Measurements from ENCODE around the gene ZNF611. TPM values are rescaled to one million over a fixed set of nuclear protein-coding genes. Genes with fewer than 3 reads are reported as not detected.
"Not testable (repeated sequence)": the region's sequence is repeated elsewhere in the genome, so short reads cannot be mapped to it uniquely, and the experiment has no call there.

The ZNF611 gene
- total and polyA plus RNA-seq, 10 of the 15 experiments (the other 5 are each of a cell fraction or from before 2014, with no cell fraction given): 1.4 to 16.8 (median 7.6) TPM

DNA sequence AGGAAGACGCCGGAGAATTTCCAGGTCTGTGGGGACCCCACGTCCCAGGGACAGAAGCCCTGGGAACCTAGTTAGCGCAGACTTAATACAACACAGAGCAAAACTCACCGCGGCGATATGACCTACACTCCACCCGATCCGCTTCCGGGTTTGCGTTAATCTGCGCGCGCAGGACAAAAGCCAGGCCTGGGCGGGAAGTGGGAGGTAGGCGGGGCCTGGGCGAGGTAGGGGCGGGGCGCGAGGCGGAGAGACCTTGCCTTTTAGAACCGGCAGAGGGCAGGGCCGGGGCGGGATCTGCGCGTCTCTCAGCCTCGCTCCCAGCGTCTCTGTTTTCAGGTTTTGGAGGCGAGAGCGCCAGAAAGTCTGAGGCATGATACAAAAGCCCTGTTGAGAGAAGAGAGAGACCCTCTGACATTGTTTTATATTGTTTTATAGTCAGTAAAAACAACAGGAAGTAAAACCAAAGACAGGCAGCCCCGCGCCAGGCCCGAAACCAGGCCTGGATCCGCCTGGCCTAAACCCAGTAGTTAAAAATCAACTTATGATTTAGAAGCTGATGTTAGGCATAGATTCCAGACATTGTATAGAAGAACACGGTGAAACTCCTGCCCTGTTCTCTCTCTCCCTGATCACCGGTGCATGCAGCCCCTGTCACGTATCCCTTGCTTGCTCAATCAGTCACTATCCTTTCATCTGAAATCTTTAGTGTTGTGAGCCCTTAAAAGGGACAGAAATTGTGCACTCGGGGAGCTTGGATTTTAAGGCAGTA is at the start of gene ZNF611 (continued):
- TF ChIP-seq RCOR1 (conservative IDR thresholded peaks at IDR 0.05; ENCODE audit: low read depth, low read length) (no peak), HDAC6 (IDR thresholded peaks at IDR 0.05; ENCODE audit: unreplicated experiment) (no peak), EGR1 (IDR thresholded peaks at IDR 0.05; ENCODE audit: borderline replicate concordance in 1 of 2, low read depth in 2 of 2, low read length in 2 of 2) (0 out of 3 replicates have a peak, but pooled peaks of 1 of the 2 experiments have one; percentile 4), NBN (IDR thresholded peaks at IDR 0.05) (no peak), BMI1 (IDR thresholded peaks at IDR 0.05; ENCODE audit: borderline replicate concordance) (no peak)

- H3K4me2 ChIP-seq (ENCODE audit: control insufficient read depth, insufficient read depth); FAIRE-seq; DNase-seq (ENCODE audit: low read depth, low spot score); BruUV-seq (replicated peaks); H4K20me1 ChIP-seq (ENCODE audit: control insufficient read depth, insufficient read depth); RAD21 ChIA-PET (ENCODE audit: unreplicated experiment); ATAC-seq; POLR2A ChIA-PET; H2AFZ ChIP-seq (ENCODE audit: control insufficient read depth, low read depth, low read length); CTCF ChIA-PET; H3K27me3 ChIP-seq (replicated peaks in 1 of 2; ENCODE audit: control insufficient read depth in 2 of 2, insufficient read depth in 2 of 2, low read length in 1 of 2); in situ Hi-C loops (cut with MboI); H3K9ac ChIP-seq (ENCODE audit: control insufficient read depth, insufficient read depth, low read length); intact Hi-C loops (cut with micrococcal nuclease; ENCODE audit: unreplicated experiment); SMC1A ChIA-PET (ENCODE audit: uncharacterized antibody, unreplicated experiment); H3K4me1 ChIP-seq (ENCODE audit: control insufficient read depth, insufficient read depth, low read length); H3K36me3 ChIP-seq (ENCODE audit: control insufficient read depth in 2 of 2, insufficient read depth in 2 of 2, low read length in 1 of 2); H3K9me3 ChIP-seq (replicated peaks; ENCODE audit: control insufficient read depth, insufficient read depth, low read length); H3K27ac ChIP-seq (ENCODE audit: control insufficient read depth, insufficient read depth); H3K4me3 ChIP-seq: not testable (repeated sequence)
- H3K79me2 ChIP-seq (ENCODE audit: control insufficient read depth, insufficient read depth, low read length): peaks cover 12% of the 10 kb centered on the region
- 100% methylated on average over 2 of the region's 2 CpGs for WGBS (ENCODE audit: insufficient coverage, insufficient replicate concordance, low lambda C conversion rate, missing lambda C conversion rate)
Measured at GRCh38 chr19:52782864-52783263, 48.0 kb upstream of the ZNF611 start.

DNA sequence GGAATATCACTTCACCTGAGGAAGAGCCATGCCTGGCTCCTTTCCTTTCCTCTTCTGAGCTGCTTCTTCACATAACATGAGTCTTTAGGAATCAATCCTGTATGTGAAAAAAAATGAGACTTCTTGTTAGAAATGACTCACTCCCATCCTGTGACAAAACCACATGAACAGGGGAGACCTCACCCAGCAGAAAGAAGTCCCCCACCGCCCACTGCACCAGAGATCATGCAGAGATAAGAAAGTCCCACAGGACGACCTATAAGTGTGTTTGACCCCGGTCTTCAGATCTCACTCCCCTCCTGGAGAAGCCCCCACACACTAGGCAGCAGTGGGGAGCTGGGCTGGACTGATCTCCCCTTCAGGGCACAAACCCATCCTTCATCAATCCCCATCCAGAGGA is 44.0 kb upstream of the ZNF611 start:
- Histone ChIP-seq H3K27me3 (replicated peaks in 1 of 2; ENCODE audit: control insufficient read depth in 2 of 2, insufficient read depth in 2 of 2, low read length in 1 of 2) (no peaks in the 10 kb centered on the region), H3K27ac (ENCODE audit: control insufficient read depth, insufficient read depth) (no peak overlapping the region), H3K9ac (ENCODE audit: control insufficient read depth, insufficient read depth, low read length) (no peak overlapping the region), H3K36me3 (ENCODE audit: control insufficient read depth in 2 of 2, insufficient read depth in 2 of 2, low read length in 1 of 2) (no peaks in the 10 kb centered on the region; a peak in 2 of 4 replicates), H4K20me1 (ENCODE audit: control insufficient read depth, insufficient read depth) (no peaks in the 10 kb centered on the region), H3K4me3 (no peak overlapping the region), H3K9me3 (replicated peaks; ENCODE audit: control insufficient read depth, insufficient read depth, low read length) (peaks cover 5% of the 10 kb centered on the region; the same call in 1 of the 3 replicates), H2AFZ (ENCODE audit: control insufficient read depth, low read depth, low read length) (no peak overlapping the region), H3K4me2 (ENCODE audit: control insufficient read depth, insufficient read depth) (no peak overlapping the region), H3K79me2 (ENCODE audit: control insufficient read depth, insufficient read depth, low read length) (no peaks in the 10 kb centered on the region), H3K4me1 (ENCODE audit: control insufficient read depth, insufficient read depth, low read length) (no peaks in the 10 kb centered on the region)
- DNase-seq (ENCODE audit: low read depth, low spot score) (peak; percentile 5), ATAC-seq (peak; percentile 68), FAIRE-seq (no peak)
- in situ Hi-C loops (cut with MboI) (no loop called here), intact Hi-C loops (cut with micrococcal nuclease; ENCODE audit: unreplicated experiment) (no loop called here)
- WGBS (ENCODE audit: insufficient coverage, insufficient replicate concordance, low lambda C conversion rate, missing lambda C conversion rate): 16% methylated on average over 3 of the region's 3 CpGs
- no TSS peak for BruUV-seq (replicated peaks)
- SMC1A ChIA-PET (ENCODE audit: uncharacterized antibody, unreplicated experiment): no interaction called here
- CTCF ChIA-PET: no interaction called here
- POLR2A ChIA-PET: no interaction called here
- RAD21 ChIA-PET (ENCODE audit: unreplicated experiment): no interaction called here
- TF ChIP-seq MXI1 (IDR thresholded peaks at IDR 0.05; ENCODE audit: low read depth, low read length) (no peak), EGR1 (IDR thresholded peaks at IDR 0.05; ENCODE audit: borderline replicate concordance in 1 of 2, low read depth in 2 of 2, low read length in 2 of 2) (peak in 1 of 2 experiments; percentile 46; a peak in 1 of 3 replicates), NR2F1 (conservative IDR thresholded peaks at IDR 0.05) (peak; percentile 78), RELB (IDR thresholded peaks at IDR 0.05; ENCODE audit: low read depth) (peak; percentile 58; the same call in 1 of the 2 replicates), IKZF2 (IDR thresholded peaks at IDR 0.05) (peak; percentile 70 to 72; a peak in 3 of 4 replicates), HDAC6 (IDR thresholded peaks at IDR 0.05; ENCODE audit: unreplicated experiment) (no peak), NBN (IDR thresholded peaks at IDR 0.05) (0 out of 2 replicates have a peak, but pooled peaks have one; percentile 19), IRF5 (IDR thresholded peaks at IDR 0.05; ENCODE audit: borderline replicate concordance) (no peak)
